Activated naive CD8-positive, alpha-beta T cell (primary cell): ENCODE data around the gene SNX15.

ENCODE experiments used
- H3K27ac Mint-ChIP-seq: one replicate; pipeline ENCODE4 v1.8.0; 2021; ENCODE audit warnings: mixed read lengths
- H3K27me3 Mint-ChIP-seq: one replicate; pipeline ENCODE4 v1.8.0; 2021; ENCODE audit warnings: mixed read lengths
- H3K36me3 Mint-ChIP-seq: one replicate; pipeline ENCODE4 v1.8.0; 2021; ENCODE audit warnings: mixed read lengths
- H3K4me1 Mint-ChIP-seq: one replicate; pipeline ENCODE4 v1.8.0; 2021; ENCODE audit warnings: low read depth, mixed read lengths
- H3K4me3 Mint-ChIP-seq: one replicate; pipeline ENCODE4 v1.8.0; 2021; ENCODE audit warnings: mild to moderate bottlenecking, mixed read lengths
- H3K9me3 Mint-ChIP-seq: one replicate; pipeline ENCODE4 v1.8.0; 2021; ENCODE audit warnings: low read depth, mixed read lengths

The SNX15 gene

GRCh38 chr11:65078786-65079342 is 51.6 kb downstream of the SNX15 start:
- H3K9me3 Mint-ChIP-seq: no peaks in the 10 kb centered on the region
- H3K36me3 Mint-ChIP-seq: no peaks in the 10 kb centered on the region
- H3K27ac Mint-ChIP-seq: no peak overlapping the region
- H3K4me1 Mint-ChIP-seq: peaks cover 11% of the 10 kb centered on the region
- no peak overlapping the region for H3K4me3 Mint-ChIP-seq
- H3K27me3 Mint-ChIP-seq: no peaks in the 10 kb centered on the region

- Mint-ChIP-seq H3K27me3 (no peaks in the 10 kb centered on the region), H3K36me3 (peaks cover 2% of the 10 kb centered on the region), H3K27ac (peak overlapping the region; percentile 94), H3K4me1 (peaks cover 20% of the 10 kb centered on the region), H3K4me3 (peak overlapping the region; percentile 94), H3K9me3 (no peaks in the 10 kb centered on the region)
These were observed 56.0 kb downstream of the SNX15 start for GRCh38 chr11:65083134-65083833.

DNA sequence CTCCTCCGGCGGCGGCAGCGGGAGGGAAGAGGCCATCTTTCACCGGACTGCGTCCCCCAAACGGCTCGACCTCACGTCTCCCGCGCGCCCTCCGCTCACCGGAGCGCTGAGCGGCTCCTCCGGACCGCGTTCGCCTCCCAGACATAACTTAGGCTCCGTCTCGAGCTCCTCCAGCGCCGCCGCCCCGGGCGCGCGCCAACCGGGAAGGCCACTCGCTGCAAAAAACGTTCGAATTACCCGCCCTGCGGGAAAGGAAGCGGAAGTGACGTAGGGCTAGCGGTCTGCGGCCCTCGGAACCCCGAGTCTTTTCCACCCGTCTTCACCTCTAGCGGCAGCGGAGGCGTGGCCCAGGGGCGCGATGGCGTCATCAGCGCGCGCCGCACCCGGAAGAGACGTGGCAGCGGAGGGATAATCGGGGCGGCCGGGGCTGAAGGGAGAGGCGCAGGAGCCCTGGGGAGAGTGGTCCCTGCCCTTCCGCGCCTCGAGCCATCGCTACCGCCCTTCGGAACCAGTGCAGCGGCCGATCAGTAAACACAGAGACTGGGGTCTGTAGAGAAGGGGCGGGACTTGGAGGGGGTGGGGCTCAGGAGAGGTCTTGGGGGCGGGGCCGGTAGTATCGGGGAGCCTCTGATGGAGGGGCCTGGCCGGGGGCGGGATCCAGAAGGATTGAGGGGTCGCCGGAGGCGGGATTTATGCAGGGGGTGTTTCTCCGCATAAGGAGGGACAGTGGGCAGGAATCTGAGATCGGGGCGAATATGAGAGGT is 56.8 kb downstream of the SNX15 start, which contains the start of the genes CDCA5 and ZFPL1:
CDCA5 (minus strand) TSS at position 207 of the 764 bp plus-strand sequence; CDS start at position 145, 62 bp downstream.
ZFPL1 (plus strand) TSS at position 389 of the 764 bp plus-strand sequence. CDS start 477 bp downstream, outside the sequence.
- peak within 1 kb of the TSS; percentile 94 for H3K27ac Mint-ChIP-seq
- peaks cover 2% of the 10 kb centered on the region for H3K36me3 Mint-ChIP-seq
- H3K4me1 Mint-ChIP-seq: peaks cover 16% of the 10 kb centered on the region
- no peaks in the 10 kb centered on the region for H3K27me3 Mint-ChIP-seq
- peak within 1 kb of the TSS; percentile 94 for H3K4me3 Mint-ChIP-seq
- no peaks in the 10 kb centered on the region for H3K9me3 Mint-ChIP-seq

DNA sequence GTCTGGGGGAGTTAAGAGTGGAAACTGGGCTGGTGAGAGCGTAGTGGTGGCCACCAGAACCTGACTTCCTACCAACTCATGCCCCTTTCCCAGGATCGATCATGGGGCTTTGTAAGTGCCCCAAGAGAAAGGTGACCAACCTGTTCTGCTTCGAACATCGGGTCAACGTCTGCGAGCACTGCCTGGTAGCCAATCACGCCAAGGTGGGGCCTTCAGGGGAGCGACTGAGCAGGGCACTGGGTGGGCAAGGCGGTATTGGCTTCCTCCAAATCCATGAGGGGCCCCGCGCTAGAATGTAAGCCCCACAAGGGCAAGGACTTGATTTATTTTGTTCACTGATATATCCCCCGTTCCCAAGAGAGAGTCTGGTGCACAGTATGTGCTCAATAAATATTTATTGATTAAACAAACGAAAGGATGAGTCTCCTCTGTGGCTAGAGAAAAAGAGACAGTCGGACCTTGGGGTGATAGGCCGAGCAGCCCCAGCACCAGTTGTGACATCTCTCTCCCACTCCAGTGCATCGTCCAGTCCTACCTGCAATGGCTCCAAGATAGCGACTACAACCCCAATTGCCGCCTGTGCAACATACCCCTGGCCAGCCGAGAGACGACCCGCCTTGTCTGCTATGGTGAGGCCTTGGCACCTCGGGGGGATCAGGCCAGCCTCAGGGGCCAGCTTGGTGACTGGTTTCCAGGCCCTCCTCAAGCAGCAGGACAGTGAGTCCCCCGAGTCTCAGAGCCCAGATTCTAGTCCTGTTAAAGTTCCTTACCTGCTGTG is 57.5 kb downstream of the SNX15 start:
- H3K36me3 Mint-ChIP-seq: peaks cover 2% of the 10 kb centered on the region
- peaks cover 16% of the 10 kb centered on the region for H3K4me1 Mint-ChIP-seq
- H3K9me3 Mint-ChIP-seq: no peaks in the 10 kb centered on the region

DNA sequence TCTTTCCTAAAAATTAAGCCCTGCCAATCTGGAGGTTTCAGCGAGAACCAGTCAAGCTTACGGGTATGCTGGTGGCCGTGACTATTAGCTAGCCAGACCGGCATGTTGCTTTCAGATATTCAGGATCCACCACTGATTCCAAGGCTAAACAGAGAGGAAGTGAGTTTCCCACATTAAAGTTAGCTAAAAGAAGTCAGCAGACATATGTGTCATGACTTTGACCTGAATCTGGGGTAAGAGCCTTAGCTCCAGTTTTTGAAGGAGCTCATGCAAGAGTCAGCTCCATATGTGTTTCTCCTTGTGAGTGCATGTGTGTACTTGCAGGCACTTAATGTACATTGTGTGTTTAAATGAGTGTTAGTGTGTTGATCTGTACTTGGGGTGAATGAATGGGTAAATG is 58.2 kb downstream of the SNX15 start:
- Mint-ChIP-seq H3K9me3 (no peaks in the 10 kb centered on the region), H3K27me3 (no peaks in the 10 kb centered on the region), H3K4me3 (peak overlapping the region; percentile 94), H3K36me3 (peaks cover 2% of the 10 kb centered on the region), H3K4me1 (peaks cover 16% of the 10 kb centered on the region), H3K27ac (peak overlapping the region; percentile 25)

More for the DNA sequence above, 57.5 kb downstream of the SNX15 start:
- Mint-ChIP-seq H3K27ac (peak overlapping the region; percentile 94), H3K27me3 (no peaks in the 10 kb centered on the region), H3K4me3 (peak overlapping the region; percentile 94)

- H3K4me3 Mint-ChIP-seq: no peak overlapping the region
- no peaks in the 10 kb centered on the region for H3K27me3 Mint-ChIP-seq
- H3K4me1 Mint-ChIP-seq: peaks cover 16% of the 10 kb centered on the region
- H3K27ac Mint-ChIP-seq: no peak overlapping the region
- no peaks in the 10 kb centered on the region for H3K9me3 Mint-ChIP-seq
- H3K36me3 Mint-ChIP-seq: peaks cover 2% of the 10 kb centered on the region
These were observed 59.6 kb downstream of the SNX15 start for GRCh38 chr11:65086809-65087208.

GRCh38 chr11:65087216-65087615 is 60.0 kb downstream of the SNX15 start:
- peaks cover 2% of the 10 kb centered on the region for H3K36me3 Mint-ChIP-seq
- no peaks in the 10 kb centered on the region for H3K9me3 Mint-ChIP-seq
- peaks cover 16% of the 10 kb centered on the region for H3K4me1 Mint-ChIP-seq
- H3K27me3 Mint-ChIP-seq: no peaks in the 10 kb centered on the region
- H3K27ac Mint-ChIP-seq: no peak overlapping the region
- no peak overlapping the region for H3K4me3 Mint-ChIP-seq

- Mint-ChIP-seq H3K4me3 (no peak overlapping the region), H3K27ac (no peak overlapping the region), H3K27me3 (no peaks in the 10 kb centered on the region), H3K36me3 (peaks cover 2% of the 10 kb centered on the region), H3K4me1 (peaks cover 16% of the 10 kb centered on the region), H3K9me3 (no peaks in the 10 kb centered on the region)
These were observed 60.6 kb downstream of the SNX15 start for GRCh38 chr11:65087827-65088226.

DNA sequence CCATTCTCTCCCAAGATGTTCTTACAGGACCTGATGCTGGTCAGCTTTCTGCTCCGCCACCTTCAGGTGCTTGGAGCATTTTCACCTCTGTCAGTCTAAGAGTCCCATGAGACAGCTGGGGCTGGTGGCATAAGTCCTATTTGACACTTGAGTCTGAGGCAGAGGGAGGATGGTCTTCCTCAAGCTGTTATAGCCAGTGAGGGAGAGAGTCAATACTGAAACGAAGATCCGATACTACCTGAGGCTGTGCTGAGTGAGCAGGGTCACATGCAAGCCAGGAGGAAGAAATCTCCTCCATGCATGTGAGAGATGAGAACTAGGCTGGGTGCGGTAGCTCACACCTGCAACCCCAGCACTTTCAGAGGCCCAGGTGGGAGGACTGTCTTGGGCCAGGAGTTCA is 62.4 kb downstream of the SNX15 start:
- Mint-ChIP-seq H3K4me3 (no peak overlapping the region), H3K27ac (no peak overlapping the region), H3K9me3 (no peaks in the 10 kb centered on the region), H3K36me3 (peaks cover 2% of the 10 kb centered on the region), H3K27me3 (no peaks in the 10 kb centered on the region), H3K4me1 (peaks cover 11% of the 10 kb centered on the region)
